ENCODE data around the gene DGCR8.

DGCR8 gene

DNA sequence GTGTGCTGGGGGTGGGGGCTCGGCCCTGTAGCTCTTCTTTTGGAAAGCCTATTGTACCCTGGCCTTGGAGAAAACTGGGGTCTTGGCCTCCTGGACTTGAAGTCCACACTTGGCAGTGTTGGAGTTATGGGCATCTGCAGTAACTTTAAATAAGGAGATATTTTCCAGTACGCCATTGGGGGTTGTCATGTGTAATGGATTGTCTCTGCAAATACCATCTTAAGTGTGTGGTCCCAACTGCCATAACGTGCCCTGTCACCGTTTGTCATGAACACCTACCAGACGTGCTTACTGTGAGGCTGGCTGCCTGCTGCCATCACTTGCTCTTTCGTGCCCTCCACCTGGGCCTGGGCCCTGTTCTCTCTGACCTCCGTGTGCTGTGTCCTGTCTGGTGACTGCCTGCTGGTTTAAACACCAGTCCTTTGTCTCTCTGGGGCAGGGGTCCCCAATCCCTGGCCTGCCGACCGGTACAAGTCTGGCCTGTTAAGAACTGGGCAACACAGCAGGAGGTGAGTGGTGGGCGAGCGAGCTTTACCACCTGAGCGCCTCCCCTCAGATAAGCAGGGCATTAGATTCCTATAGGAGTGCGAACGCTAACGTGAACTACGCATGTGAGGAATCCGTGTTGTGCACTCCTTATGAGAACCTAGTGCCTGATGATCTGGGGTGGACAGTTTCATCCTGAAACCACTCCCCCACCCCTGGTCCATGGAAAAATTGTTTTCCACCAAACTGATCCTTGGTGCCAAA, 48.0 kb downstream of the DGCR8 start:
- no peaks in the 10 kb centered on the region for H3K27me3 ChIP-seq (ENCODE audit: low read depth, low read length)
- H3K4me3 ChIP-seq (ENCODE audit: low read length): no peak overlapping the region
- H2AFZ ChIP-seq (ENCODE audit: low read depth, low read length): no peak overlapping the region
- H3K79me2 ChIP-seq (ENCODE audit: low read length): peaks cover 31% of the 10 kb centered on the region
- H3K9me3 ChIP-seq (ENCODE audit: insufficient read depth, low read length): no peaks in the 10 kb centered on the region
- no peak overlapping the region for H3K27ac ChIP-seq (ENCODE audit: low read length)
- H3K9ac ChIP-seq (ENCODE audit: low read length): no peak overlapping the region
- TF ChIP-seq, protein P1, sequence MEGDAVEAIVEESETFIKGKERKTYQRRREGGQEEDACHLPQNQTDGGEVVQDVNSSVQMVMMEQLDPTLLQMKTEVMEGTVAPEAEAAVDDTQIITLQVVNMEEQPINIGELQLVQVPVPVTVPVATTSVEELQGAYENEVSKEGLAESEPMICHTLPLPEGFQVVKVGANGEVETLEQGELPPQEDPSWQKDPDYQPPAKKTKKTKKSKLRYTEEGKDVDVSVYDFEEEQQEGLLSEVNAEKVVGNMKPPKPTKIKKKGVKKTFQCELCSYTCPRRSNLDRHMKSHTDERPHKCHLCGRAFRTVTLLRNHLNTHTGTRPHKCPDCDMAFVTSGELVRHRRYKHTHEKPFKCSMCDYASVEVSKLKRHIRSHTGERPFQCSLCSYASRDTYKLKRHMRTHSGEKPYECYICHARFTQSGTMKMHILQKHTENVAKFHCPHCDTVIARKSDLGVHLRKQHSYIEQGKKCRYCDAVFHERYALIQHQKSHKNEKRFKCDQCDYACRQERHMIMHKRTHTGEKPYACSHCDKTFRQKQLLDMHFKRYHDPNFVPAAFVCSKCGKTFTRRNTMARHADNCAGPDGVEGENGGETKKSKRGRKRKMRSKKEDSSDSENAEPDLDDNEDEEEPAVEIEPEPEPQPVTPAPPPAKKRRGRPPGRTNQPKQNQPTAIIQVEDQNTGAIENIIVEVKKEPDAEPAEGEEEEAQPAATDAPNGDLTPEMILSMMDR (IDR thresholded peaks at IDR 0.05; ENCODE audit: low read depth, low read length): no peak
- TF ChIP-seq EZH2phosphoT487 (IDR thresholded peaks at IDR 0.05; ENCODE audit: low read depth): no peak
- H3K36me3 ChIP-seq (replicated peaks; ENCODE audit: low read depth, low read length): peaks cover 42% of the 10 kb centered on the region
- peaks cover 11% of the 10 kb centered on the region for H3K4me1 ChIP-seq (ENCODE audit: low read length)
- H4K20me1 ChIP-seq (ENCODE audit: insufficient read depth, low read length): peaks cover 45% of the 10 kb centered on the region
- no peak overlapping the region for H3K4me2 ChIP-seq (ENCODE audit: low read length)

DNA sequence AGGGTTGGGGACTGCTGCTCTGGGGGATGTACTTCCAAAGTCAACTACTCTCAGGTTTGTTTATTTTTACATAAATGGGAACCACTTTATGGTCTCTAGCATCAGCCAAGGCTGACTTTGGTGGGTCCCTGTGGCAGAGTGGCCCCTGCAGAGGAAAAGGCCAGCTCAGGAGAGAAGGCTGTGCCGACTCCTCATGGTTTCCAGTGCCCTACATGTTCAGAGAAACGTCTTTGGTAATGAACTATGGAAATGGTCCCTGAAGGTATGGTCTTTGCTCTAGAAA, 48.5 kb downstream of the DGCR8 start:
- H3K27me3 ChIP-seq (ENCODE audit: low read depth, low read length): no peaks in the 10 kb centered on the region
- H3K4me2 ChIP-seq (ENCODE audit: low read length): no peak overlapping the region
- H4K20me1 ChIP-seq (ENCODE audit: insufficient read depth, low read length): peaks cover 41% of the 10 kb centered on the region
- no peak overlapping the region for H3K4me3 ChIP-seq (ENCODE audit: low read length)
- H3K9ac ChIP-seq (ENCODE audit: low read length): no peak overlapping the region
- H2AFZ ChIP-seq (ENCODE audit: low read depth, low read length): no peak overlapping the region
- no peak overlapping the region for H3K27ac ChIP-seq (ENCODE audit: low read length)
- no peak for TF ChIP-seq EZH2phosphoT487 (IDR thresholded peaks at IDR 0.05; ENCODE audit: low read depth)
- TF ChIP-seq, protein P1 (IDR thresholded peaks at IDR 0.05; ENCODE audit: low read depth, low read length): no peak
- H3K9me3 ChIP-seq (ENCODE audit: insufficient read depth, low read length): no peaks in the 10 kb centered on the region
- H3K79me2 ChIP-seq (ENCODE audit: low read length): peaks cover 29% of the 10 kb centered on the region
- peaks cover 40% of the 10 kb centered on the region for H3K36me3 ChIP-seq (replicated peaks; ENCODE audit: low read depth, low read length)
- H3K4me1 ChIP-seq (ENCODE audit: low read length): peaks cover 13% of the 10 kb centered on the region

DNA sequence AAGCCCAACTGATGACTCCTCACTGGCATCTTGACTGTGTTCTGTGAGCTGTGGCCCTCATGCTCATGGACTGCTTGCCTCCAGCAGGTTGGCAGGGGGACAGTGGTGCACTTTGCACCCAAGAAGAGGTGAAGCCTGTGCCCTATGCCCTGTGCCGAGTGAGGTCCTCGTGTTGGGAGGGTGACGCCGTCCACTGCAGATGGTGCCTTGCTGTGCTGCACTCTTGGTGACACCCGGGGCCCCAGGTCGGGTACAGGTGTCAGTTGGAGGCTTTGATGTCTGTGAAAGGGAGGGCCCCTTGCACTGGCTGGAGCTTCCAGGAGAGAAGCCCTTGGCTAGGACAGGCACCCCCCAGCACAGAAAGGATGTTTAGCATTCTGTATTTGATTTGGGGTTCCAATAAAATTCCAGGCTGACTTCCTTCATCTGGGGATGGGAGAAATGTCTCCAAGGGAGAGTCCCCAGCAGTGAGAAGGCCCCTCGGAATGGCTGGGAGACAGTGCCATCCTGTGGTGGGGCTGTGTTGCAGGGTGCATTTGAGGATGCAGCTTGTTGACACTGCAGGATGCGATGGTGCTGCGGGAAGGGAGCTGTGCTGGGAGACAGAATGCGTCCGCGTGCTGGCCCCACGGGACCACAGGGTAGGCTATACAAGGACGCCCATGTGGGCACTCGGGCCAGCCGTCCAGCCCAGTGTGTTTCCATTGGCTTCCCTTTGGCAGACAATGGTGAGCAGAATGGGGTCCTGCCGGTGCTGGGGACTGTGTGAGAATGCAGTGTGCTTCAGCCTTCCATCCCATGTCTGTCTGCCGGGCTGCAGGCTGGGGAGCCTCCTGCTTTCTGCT, 49.1 kb downstream of the DGCR8 start:
- Histone ChIP-seq H4K20me1 (ENCODE audit: insufficient read depth, low read length) (peaks cover 35% of the 10 kb centered on the region), H3K79me2 (ENCODE audit: low read length) (peaks cover 28% of the 10 kb centered on the region)

DNA sequence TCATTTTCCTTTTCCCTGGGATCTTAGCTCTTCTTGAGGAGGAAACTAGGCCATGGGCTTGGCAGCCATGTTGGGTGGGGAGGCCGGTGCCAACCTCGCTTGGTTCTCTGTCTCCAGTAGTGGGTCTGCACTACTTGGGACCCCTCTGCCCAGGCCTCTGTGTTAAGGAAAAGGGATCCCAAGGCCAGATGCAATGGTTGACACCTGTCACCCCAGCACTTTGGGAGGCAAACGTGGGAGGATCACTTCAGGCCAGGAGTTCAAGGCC, 49.6 kb downstream of the DGCR8 start:
- Histone ChIP-seq H3K9ac (ENCODE audit: low read length) (no peak overlapping the region), H3K79me2 (ENCODE audit: low read length) (peaks cover 28% of the 10 kb centered on the region), H3K4me2 (ENCODE audit: low read length) (no peak overlapping the region), H2AFZ (ENCODE audit: low read depth, low read length) (no peak overlapping the region), H3K4me3 (ENCODE audit: low read length) (no peak overlapping the region), H3K27me3 (ENCODE audit: low read depth, low read length) (no peaks in the 10 kb centered on the region), H3K36me3 (replicated peaks; ENCODE audit: low read depth, low read length) (peaks cover 30% of the 10 kb centered on the region), H3K9me3 (ENCODE audit: insufficient read depth, low read length) (no peaks in the 10 kb centered on the region), H3K27ac (ENCODE audit: low read length) (no peak overlapping the region), H4K20me1 (ENCODE audit: insufficient read depth, low read length) (peaks cover 34% of the 10 kb centered on the region), H3K4me1 (ENCODE audit: low read length) (peaks cover 13% of the 10 kb centered on the region)
- TF ChIP-seq, protein P1 (IDR thresholded peaks at IDR 0.05; ENCODE audit: low read depth, low read length): no peak
- TF ChIP-seq EZH2phosphoT487 (IDR thresholded peaks at IDR 0.05; ENCODE audit: low read depth): no peak

More for the DNA sequence above, 49.1 kb downstream of the DGCR8 start:
- no peaks in the 10 kb centered on the region for H3K27me3 ChIP-seq (ENCODE audit: low read depth, low read length)
- TF ChIP-seq, protein P1 (IDR thresholded peaks at IDR 0.05; ENCODE audit: low read depth, low read length): peak; percentile 62
- TF ChIP-seq EZH2phosphoT487 (IDR thresholded peaks at IDR 0.05; ENCODE audit: low read depth): no peak
- H3K4me1 ChIP-seq (ENCODE audit: low read length): peaks cover 13% of the 10 kb centered on the region
- H3K4me2 ChIP-seq (ENCODE audit: low read length): no peak overlapping the region
- H2AFZ ChIP-seq (ENCODE audit: low read depth, low read length): no peak overlapping the region
- H3K27ac ChIP-seq (ENCODE audit: low read length): no peak overlapping the region
- peaks cover 34% of the 10 kb centered on the region for H3K36me3 ChIP-seq (replicated peaks; ENCODE audit: low read depth, low read length)
- no peaks in the 10 kb centered on the region for H3K9me3 ChIP-seq (ENCODE audit: insufficient read depth, low read length)
- H3K4me3 ChIP-seq (ENCODE audit: low read length): no peak overlapping the region
- no peak overlapping the region for H3K9ac ChIP-seq (ENCODE audit: low read length)

Measured in OCI-LY3 (cell line).